AG08395 (cell line): Measurements from ENCODE around the gene TREML4.
"Not testable (repeated sequence)": the region's sequence is repeated elsewhere in the genome, so short reads cannot be mapped to it uniquely, and the experiment has no call there.

Source experiments
- DNase-seq: peaks from one replicate; pipeline ENCODE4 v3.0.0; 2012; ENCODE audit warnings: mixed read lengths, low spot score

Gene TREML4, protein sequence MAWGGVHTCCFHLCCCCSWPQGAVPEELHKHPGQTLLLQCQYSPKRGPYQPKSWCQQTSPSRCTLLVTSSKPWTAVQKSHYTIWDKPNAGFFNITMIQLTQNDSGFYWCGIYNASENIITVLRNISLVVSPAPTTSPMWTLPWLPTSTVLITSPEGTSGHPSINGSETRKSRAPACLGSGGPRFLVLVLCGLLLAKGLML

DNA sequence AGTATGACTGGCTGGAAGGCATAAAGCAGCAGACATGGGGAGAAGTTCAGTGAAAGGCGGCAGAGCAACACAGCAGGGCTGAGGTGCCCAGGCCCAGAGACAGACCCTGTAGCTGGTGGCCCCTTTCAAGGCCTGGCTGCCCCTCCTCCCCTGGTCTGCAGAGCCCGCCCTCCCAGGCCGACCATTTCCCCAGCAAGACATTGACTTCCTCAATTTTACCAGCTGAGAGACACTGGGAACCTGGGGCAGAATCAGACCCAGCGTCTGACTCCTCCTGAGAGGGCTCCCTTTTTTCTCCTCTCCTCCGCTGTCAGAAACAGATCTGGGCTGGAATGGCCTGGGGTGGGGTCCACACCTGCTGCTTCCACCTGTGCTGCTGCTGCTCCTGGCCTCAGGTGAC lies at the start of gene TREML4:
TREML4 (plus strand) TSS at position 254 of the 400 bp plus-strand sequence; CDS start at position 333, 79 bp downstream.
- no peak for DNase-seq

DNA sequence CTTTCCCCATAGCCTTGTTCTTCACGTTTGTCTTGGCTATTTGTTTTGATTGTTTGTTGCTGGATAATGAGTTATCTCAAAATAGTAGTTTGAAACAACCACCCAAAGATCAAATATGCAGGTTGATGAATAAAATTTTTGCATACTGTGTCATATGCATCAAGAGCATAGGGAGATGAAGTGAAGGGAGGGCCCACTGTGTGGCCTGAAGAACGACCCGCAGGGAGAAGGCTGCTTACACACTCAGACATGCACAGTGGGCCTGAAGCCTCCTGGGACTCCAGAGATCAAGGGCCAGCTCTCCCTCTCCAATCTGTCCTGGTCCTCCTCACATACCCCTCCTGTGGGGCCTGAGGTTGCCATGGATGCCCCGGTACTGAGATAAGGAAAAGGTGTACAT lies 49.0 kb upstream of the TREML4 start:
- no peak for DNase-seq

DNA sequence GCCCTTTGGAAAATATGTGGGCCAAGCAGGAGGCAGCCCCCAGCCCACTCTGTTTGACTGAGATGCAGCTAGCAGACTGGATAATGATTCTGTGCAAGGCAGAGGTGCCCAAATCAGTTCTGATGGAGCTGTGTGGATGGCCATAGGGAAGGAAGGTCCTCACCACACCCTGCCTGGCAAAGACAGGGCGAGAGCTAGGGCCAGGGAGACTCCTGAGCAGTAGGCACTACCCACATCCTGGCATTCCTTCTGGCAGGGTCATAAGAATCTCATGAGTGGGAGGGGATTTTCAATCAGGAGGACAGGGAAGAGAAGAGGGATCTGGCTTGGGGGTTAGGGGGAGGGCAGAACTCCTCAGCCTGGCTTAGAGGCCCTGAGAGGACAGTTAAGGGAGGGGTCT lies 46.6 kb upstream of the TREML4 start:
- no peak for DNase-seq

DNA sequence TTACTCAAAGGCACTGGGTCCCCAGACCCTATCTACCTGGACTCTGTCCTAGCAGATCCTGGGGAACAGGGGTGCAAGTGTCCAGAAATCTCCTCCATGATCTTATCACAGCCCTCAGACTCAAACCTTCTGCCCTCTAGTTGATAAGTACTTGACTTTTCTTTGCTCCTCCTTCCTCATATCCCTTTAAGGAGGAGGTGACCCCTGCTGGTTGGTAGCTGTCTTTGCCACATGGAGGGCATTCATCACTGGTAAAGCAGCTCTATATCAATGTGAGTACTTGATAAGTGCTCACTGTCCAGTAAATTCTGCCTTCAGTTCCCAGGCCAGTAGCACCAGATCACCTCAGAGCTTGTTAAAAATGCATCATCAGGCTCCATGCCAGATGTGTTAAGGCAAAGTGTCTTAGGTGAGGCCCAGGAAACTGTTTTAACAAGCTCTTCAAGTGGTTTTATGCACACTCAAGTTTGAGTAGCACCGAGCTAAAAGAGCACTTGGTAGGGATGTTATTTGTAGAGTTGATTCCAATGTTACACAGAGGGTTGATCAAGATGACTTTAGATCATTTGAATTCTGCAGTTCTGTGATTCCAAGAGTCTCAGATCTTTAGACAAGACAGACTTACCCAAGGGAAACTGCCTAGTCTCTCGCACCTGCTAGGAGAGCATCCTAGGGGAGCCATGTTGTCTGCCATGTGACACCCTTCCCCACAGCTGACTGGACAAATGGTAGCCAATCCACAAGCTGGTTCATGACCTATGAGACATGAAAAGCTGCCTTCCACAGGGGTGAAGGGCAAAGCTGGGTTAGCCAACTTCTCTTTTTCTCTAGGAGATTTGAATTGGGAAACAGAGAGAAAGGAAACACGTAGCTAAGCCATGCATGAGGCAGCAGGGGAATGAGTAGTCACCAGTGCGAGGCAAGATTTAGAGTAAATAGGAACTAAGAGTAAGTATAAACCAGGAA lies 45.8 kb upstream of the TREML4 start:
- peak; percentile 53 for DNase-seq

DNA sequence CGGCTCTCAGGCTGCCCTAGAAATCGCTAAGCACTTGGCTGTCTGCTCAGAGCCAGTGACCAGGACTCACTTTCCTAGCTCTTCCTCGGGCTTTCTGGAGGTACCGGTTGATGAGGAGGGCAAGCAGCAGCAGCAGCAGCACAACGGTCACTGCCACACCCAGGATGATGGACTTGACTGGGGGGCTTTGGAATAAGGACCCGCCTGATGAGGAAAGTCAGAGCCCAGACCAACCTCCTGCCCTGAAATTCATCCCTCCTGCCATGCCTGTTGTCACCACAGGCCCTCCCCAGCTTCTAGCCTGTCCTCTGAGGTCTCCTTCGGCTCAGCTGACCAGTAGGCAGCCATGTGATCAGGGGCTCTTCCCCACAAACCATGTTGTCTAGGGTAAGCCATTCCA lies 43.4 kb upstream of the TREML4 start:
- DNase-seq = no peak

DNA sequence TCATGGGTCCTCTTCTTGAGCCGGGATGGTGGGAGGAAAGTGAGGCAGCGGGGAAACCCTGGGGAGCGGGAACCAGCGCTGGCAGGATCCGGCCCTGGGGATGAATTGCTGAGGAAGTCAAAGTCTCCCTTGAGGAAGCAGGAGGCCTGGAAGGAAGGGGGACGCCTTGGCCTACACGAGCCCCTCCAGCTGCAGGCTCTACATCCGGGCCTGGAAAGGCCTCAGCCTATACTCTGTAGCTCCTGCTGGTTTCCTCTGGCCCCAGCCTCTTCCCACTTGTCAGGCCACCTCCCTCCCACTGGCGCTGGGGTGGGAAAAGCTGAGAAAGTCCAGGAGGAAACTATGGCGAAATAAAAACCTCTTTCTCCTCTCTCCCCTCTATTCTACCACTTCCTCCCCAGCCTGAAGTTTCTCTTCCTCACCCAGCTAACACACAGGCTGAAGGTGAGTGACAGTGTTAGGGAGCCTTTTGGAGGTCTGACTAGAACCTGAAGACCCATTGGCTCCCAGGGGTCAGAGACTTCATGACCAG lies 42.1 kb upstream of the TREML4 start:
- no peak for DNase-seq

DNA sequence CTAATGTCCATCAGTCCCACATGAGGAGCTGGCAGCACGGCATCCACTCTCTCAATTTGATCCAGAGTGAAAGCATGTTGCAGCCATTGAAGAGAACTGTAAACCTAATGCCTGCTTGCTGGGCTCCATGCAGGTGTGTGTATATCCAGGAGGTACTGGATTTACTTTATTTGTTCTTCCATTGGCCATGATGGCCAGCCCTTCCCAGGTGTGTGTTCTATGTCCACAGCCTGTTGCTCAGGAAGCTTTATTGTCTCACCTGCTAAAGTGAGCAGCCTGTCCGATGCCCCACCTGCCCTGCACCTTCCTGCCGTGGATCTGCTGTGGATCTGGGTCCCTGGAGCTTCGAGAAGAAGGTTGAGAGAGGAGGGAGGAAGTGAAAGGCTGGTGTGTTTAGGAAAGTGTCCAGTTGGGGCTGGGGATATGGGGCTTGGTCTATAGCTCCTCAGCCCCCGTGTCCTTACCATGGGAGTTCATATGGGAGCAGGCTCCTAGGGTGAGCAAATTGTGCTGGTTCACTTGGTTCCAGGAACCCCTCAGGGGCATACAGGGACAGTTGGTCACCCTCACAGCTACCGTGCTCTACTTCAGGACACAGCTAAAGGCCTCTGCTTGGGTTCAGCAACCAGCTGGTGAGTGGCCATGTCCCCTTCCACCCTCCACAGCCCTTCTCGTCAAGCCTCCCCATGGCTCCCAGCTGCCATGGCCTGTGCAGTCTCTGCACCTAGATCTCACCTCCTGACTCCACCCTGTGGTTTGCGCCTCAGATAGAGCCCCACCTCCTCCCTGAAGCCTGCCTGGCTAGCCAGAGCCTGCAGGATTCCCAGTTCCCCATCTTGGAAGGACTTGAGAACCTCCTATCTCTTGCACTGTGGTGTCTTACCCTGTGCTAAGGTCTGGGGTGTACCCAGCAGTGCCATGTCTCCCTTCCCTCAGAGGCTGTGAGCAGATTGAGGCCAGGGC lies 39.9 kb upstream of the TREML4 start:
- no peak for DNase-seq

DNA sequence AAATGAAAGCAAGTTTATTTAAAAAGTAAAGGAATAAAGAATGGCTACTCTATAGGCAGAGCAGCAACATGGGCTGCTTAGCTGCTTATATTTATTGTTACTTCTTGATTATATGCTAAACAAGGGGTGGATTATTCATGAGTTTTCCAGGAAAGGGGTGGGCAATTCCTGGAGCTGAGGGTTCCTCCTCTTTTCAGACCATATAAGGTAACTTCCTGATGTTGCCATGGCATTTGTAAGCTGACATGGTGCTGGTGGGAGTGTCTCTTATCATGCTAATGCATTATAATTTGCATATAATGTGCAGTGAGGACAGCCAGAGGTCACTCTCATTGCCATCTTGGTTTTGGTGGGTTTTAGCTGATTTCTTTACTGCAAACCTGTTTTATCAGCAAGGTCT lies 39.1 kb upstream of the TREML4 start:
- DNase-seq = not testable (repeated sequence)

DNA sequence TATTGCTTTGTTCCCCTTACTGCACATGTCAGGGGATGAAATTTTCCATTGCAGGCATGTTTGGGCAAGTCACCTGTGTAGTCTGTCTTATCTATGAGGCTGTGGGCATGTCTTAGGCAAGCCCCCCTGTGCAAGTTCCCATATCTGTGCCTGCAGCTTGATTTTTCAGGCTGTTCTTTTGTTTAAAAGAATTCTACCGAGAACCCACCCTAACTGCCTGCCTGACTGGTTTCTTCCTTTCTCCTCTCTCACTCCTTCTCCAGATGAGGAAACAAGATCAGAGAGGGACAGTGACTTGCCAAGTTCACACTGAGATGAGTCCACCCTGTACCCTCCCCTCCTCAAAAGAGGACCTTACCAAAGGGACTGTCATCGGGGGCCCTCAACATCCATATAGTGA lies 38.2 kb upstream of the TREML4 start:
- DNase-seq = no peak

DNA sequence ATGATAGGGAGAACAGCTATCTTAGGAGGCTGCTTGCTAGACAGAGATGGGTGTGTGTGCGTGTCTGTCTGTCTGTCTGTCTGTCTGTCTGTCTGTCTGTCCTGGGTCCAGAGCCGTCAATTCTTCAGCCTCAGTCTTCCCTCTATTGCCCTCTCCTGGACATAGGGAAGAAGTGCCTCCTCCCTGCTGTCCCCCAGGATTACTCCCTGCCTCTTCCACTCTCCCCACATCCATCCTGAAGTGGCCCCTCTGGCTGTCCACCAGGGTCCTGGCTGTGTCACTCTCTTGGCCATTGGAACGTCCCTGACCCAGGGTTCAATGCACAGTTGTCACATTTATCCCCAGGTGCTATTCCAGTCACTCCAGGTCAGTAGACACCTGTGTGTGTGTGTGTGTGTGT lies 37.4 kb upstream of the TREML4 start:
- no peak for DNase-seq

DNA sequence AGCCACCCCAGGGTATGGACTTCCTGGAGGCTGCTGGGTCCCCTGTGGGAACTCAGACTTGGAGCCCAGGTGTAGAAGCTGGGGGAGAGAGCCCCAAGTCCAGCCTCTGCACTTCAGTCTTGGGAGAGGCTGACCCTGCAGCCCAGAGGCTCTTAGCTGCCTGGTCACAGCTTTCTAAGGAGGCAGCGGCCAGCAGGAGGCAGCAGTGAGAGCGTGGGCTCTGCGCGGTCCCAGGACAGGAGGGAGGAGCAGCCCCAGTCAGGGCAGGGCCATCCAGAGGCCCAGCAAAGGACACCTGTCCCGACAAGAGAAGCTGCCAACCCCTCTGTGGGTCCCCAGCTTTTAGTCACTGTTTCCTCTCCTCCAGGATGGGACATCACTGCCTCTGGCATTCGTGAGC lies 36.6 kb upstream of the TREML4 start:
- peak; percentile 23 for DNase-seq

DNA sequence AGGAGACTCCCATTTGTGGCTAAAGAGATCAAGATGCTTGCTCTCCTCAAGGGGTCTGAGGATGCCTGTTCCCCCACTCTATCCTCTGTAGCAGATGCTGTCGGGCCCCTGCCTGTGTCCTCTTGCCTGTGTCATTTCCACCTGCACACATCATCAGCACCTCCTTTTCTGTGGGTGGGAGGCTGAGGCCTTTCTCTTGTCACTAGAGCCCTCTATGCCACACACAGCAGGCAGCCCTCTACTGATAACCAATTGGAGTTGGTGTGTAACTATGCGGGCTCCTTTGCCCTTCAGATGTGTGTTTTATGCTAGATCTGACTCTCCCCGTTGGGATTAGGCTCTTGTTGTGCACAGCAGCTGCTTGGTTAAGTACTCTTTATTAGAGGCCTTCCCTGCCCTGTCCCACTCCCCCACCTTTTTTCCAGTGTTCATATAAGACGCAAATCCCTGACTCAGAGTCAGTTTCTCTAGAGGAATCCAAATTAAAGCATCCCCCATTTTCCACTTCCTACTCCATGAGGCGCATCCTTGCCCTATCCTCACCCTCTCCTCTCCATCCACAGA lies 34.9 kb upstream of the TREML4 start:
- DNase-seq = no peak

DNA sequence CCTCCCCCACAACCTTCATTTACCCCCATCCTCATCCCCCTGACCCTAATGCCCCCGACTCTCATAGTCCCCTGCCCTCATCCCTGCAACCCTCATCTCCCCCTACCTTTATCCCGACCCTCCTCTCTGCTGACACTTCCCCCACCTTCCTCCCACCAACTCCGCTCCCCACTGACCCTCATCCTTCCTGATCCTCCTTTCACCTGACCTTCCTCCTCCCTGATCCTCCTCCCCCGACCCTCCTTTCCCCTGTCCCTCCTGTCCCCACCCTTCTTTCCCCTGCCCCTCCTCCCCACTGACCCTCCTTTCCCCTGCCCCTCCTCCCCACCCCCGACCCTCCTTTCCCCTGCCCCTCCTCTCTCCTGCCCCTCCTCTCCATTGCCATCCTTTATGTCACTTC lies 34.3 kb upstream of the TREML4 start:
- no peak for DNase-seq

DNA sequence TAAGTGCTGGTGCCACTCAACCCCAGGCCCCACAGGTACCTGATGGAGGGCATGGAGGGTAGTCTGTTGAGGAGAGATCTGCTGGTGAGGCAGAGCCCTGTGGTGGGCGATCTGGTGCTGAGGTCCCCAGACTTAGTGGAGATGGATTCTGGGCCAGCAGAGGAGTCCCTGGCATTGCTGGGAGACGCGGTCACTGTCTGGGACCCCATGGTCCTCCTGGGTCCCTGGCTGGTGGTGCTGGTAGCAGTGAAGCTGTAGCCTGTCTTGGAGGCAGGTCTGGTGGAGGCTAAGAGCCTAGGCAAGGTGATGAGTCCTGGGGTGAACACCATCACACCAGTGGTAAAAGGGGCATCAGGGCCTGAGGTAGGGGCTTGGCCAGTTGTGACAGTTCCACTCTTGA lies 33.8 kb upstream of the TREML4 start:
- DNase-seq = no peak

DNA sequence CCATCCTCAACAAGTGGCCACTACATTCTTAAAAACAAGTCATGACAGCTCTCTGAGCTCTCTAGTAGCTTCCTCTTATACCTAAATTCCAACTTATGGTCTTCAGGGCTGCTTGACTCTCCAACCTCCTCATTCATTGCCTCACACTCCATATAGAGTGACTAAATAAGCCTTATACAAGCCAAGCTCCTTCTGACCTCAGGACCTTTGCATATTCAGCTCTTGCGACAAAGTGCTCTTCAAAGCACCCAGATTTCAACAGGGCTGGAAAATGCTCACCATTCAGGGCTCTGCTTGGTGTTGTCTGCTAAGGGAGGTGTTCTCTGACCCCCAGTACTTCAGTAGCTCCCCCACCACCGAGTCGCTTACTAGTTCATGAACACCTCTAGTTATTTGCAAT lies 30.9 kb upstream of the TREML4 start:
- DNase-seq = no peak

DNA sequence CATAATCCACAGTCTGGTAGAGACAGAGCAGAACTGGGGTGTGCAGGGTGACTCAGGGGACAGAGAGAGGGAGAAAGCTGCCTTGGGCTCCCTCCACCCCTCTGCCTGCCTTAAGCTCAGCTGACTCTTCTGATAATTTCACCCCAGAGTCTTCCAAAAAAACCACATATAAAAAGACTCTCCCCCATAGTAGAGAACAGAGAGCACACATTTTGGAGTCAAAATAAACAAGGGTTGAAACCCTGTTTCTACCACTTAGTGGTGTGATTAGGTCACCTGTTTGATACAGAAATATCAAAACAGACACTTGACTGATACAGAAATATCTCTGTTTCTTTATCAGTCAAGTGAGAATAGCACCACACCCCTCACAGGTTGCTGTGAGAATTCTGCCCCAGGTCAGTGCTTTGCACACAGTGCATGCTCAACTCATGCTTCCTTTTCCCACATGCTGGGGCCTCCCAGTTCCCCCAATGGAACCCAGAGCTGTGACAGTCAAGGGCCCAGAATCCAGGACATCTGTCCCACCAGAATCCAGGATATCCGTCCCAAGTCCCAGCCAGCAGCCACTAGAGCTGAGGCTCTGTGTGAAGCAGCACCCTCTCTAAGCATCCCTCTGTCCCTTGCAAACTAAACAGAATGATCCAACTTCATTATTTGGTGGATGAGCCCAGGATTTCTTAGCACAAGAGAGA lies 28.4 kb upstream of the TREML4 start:
- DNase-seq = no peak

DNA sequence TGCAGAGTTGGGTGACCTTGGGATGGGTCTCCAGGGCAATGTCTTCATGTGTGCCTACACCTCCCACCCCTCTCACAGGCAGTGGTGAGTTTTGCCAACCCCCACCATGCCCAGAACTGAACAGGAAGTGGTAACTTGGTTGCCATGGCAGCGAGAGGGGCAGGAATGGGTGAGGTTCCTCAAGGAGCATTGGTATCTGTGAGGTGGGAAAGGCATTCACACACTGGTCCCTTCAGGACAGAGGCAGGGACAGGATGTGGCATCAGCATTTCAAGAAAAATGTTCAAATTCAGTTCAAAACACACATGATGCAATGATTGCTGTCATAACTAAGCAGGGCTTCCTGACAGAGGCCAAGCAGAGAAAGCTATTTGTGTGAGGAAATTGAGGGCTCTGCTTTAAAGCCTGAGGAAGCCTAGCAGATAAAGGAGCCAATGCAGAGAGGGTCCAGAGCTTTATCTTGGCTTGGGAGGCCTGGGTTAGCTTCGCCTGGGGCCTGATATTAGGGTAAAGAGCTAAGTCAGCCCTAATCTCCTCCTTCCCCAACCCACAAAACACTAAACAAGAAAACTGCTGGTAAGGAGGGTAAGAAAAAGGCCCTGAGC lies 27.8 kb upstream of the TREML4 start:
- DNase-seq = no peak

DNA sequence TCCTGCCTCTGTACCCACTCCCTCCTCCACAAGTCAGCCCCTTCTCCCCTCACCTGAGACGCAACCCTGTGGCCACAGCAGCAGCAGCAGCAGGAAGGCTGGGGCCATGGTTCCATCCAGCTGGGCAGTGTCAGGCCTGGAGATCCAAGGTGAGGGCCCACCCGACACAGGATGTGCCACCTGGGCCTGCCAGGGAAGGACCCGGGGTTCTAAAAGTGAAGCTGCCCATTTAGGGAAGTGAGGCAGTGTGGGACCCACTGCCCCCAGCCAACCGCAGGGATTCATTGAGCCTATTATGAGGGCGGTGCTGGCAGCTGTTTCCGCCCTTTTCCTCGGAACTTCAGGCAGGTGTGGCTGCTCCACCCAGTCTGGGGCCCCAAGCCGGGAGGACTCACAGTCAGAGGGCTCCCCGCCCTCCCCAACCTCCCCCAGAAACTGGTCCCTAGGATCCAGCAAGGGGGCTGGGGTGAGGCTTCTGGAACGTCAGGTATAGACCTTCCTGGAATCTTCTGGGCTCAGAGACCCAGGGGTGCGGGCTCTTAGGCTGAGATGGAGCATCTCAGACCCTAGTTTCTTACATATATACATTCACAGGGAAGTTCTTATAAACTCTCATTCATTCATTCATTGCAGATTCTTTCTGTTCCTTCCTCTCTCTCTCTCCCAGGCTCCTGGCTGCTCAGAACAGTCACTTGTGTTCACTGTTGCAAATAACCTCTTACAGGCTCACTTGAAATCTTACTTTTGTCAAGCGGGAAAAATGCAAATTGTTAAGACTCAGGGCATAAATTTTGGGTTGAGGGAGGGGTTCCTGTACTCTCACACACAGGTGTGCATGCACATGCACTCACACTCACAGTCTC lies 27.0 kb upstream of the TREML4 start, which contains the start of gene TREML2:
TREML2 (minus strand) TSS at position 249 of the 863 bp plus-strand sequence; CDS start at position 108, 141 bp downstream.
- DNase-seq = no peak

DNA sequence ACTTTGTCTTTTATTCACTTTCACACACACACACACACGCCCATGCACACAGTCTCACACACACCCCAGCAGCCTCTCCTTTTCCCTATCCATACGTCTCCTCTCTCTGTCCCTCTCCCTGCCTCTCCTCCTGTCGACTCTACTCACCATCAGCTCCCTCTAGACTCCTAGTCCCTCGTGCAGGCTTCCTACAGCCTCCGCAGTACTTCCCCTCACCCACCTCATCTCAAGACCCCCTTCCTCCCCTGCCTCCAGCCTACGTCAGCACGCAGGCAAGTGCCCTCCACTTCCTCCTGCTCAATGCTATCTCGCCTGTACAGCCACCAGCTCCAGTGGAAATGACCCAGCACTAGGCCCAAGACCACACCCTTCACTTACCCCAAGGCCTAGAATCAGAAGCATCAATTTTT lies 26.4 kb upstream of the TREML4 start:
- no peak for DNase-seq

DNA sequence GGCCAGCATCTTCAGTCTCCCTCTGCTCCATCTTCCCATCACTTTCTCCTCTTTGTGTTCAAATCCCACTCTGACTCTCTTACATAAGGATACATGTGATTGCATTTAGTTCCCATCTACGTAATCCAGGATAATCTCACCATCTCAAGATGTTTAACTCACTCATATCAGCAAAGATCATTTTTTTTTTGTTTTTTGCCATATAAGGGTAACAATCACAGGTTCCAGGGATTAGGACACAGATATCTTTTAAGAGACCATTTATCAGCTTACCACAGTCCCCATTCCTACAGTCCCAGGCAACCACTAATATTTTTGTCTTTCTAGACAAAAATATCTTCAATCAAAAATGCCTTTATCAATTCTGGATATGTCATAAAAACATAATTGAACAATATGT lies 24.0 kb upstream of the TREML4 start:
- DNase-seq = no peak
